OCI-LY1 (cell line): Measurements from ENCODE around the gene SLC39A9.

ENCODE experiments used
- EZH2 ChIP-seq: fragments of 200-600 bp; sonication (generic), shearing (Covaris generic); IDR thresholded peaks from 2 replicates; pipeline ENCODE4 v1.8.0; 2017; ENCODE audit warnings: borderline replicate concordance, mixed run types, mild to moderate bottlenecking, antibody characterized with exemption, low read length, moderate library complexity, mixed read lengths
- TF ChIP-seq, protein P1 (sequence below): fragments of 200-600 bp; sonication (generic), shearing (Covaris generic); IDR thresholded peaks from 2 replicates; pipeline ENCODE4 v1.5.1; 2017; ENCODE audit warnings: mild to moderate bottlenecking, antibody characterized with exemption, low read length, moderate library complexity, mixed read lengths

DNA sequence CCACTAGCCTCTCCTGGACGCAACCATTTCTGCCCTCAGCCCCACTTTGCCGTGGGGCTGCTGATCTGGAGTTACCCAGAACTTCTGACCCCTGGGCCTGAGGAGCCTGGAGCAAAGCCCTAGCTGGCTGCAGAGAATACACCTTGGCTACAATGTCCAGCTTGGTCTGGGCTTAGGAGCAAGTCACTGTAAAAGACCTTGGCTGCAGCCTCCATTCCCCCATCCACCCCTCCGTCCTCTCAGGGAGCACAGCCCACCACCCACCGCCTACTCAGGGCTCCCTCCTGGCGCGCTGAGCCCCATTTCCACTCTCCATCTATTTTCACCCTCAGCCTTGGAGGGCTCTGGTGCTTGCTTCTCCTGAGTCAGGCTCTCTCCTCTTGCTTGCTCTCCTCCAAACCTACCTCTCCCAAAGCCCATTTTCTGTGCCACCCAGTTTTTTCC is 43.3 kb upstream of the SLC39A9 start:
- TF ChIP-seq, protein P1, sequence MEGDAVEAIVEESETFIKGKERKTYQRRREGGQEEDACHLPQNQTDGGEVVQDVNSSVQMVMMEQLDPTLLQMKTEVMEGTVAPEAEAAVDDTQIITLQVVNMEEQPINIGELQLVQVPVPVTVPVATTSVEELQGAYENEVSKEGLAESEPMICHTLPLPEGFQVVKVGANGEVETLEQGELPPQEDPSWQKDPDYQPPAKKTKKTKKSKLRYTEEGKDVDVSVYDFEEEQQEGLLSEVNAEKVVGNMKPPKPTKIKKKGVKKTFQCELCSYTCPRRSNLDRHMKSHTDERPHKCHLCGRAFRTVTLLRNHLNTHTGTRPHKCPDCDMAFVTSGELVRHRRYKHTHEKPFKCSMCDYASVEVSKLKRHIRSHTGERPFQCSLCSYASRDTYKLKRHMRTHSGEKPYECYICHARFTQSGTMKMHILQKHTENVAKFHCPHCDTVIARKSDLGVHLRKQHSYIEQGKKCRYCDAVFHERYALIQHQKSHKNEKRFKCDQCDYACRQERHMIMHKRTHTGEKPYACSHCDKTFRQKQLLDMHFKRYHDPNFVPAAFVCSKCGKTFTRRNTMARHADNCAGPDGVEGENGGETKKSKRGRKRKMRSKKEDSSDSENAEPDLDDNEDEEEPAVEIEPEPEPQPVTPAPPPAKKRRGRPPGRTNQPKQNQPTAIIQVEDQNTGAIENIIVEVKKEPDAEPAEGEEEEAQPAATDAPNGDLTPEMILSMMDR = no peak
- TF ChIP-seq EZH2 = no peak
